GM20431 (cell line): ENCODE measurements around the gene ARHGEF7.

ENCODE experiments used
- in situ Hi-C: fragments of 300-500 bp; cut with MseI, MboI; formaldehyde crosslinking; loops from one replicate; pipeline ENCODE4 v1.15.0; 2020; ENCODE audit warnings: low sequenced_read_pairs; ENCODE audit not compliant: unreplicated experiment

The ARHGEF7 gene

GRCh38 chr13:111129465-111130115 lies 14.5 kb downstream of the ARHGEF7 start:
- in situ Hi-C loops = no loop called here

- in situ Hi-C loops = no loop called here
These were observed 15.0 kb downstream of the ARHGEF7 start for GRCh38 chr13:111130116-111130508.

GRCh38 chr13:111131048-111131447 lies 15.9 kb downstream of the ARHGEF7 start:
- in situ Hi-C loops = no loop called here

GRCh38 chr13:111131611-111132010 lies 16.5 kb downstream of the ARHGEF7 start:
- in situ Hi-C loops = no loop called here

GRCh38 chr13:111132948-111133347 lies 17.8 kb downstream of the ARHGEF7 start:
- in situ Hi-C loops = no loop called here

GRCh38 chr13:111139452-111139851 lies 24.3 kb downstream of the ARHGEF7 start:
- in situ Hi-C loops = no loop called here

- in situ Hi-C loops = no loop called here
These were observed 24.9 kb downstream of the ARHGEF7 start for GRCh38 chr13:111139873-111140561.

- in situ Hi-C loops = no loop called here
These were observed 25.5 kb downstream of the ARHGEF7 start for GRCh38 chr13:111140562-111141105.

GRCh38 chr13:111142472-111142871 lies 27.4 kb downstream of the ARHGEF7 start:
- in situ Hi-C loops = no loop called here

- in situ Hi-C loops = no loop called here
These were observed 28.9 kb downstream of the ARHGEF7 start for GRCh38 chr13:111143865-111144540.

- in situ Hi-C loops = no loop called here
These were observed 30.0 kb downstream of the ARHGEF7 start for GRCh38 chr13:111145071-111145470.

- in situ Hi-C loops = no loop called here
These were observed 30.4 kb downstream of the ARHGEF7 start for GRCh38 chr13:111145506-111145905.

- in situ Hi-C loops = no loop called here
These were observed 37.7 kb downstream of the ARHGEF7 start for GRCh38 chr13:111152844-111153243.

GRCh38 chr13:111153279-111153976 lies 38.3 kb downstream of the ARHGEF7 start:
- in situ Hi-C loops = no loop called here

GRCh38 chr13:111153977-111154332 lies 38.8 kb downstream of the ARHGEF7 start:
- in situ Hi-C loops = no loop called here

GRCh38 chr13:111156421-111156820 lies 41.3 kb downstream of the ARHGEF7 start:
- in situ Hi-C loops = no loop called here

GRCh38 chr13:111158136-111158805 lies 43.2 kb downstream of the ARHGEF7 start:
- in situ Hi-C loops = no loop called here

- in situ Hi-C loops = no loop called here
These were observed 44.5 kb downstream of the ARHGEF7 start for GRCh38 chr13:111159362-111160320.

- in situ Hi-C loops = no loop called here
These were observed 45.5 kb downstream of the ARHGEF7 start for GRCh38 chr13:111160648-111161047.
